SK-N-SH (cell line): Measurements from ENCODE around the gene POLD2.

Source experiments
- CTCF ChIP-seq: fragments of 200-600 bp; sonication (generic); IDR thresholded peaks from 2 replicates; pipeline ENCODE4 v1.6.1; 2017; ENCODE audit warnings: antibody characterized with exemption, mild to moderate bottlenecking, moderate library complexity
- EP300 ChIP-seq, 2 experiments: IDR thresholded peaks; 2 replicates each; pipeline versions ENCODE4 v1.4.0 to v1.6.1; 2012; ENCODE audit warnings: borderline replicate concordance in 1 of 2, low read depth in 1 of 2, low read length in 1 of 2
- EZH2phosphoT487 ChIP-seq: fragments of 200-600 bp; sonication (generic); IDR thresholded peaks from 2 replicates; pipeline ENCODE4 v1.6.1; 2017; ENCODE audit warnings: low read depth, mixed run types, mild to moderate bottlenecking, antibody characterized with exemption, moderate library complexity, borderline replicate concordance
- IRF3 ChIP-seq: fragments of 150-350 bp; IDR thresholded peaks from 2 replicates; pipeline ENCODE4 v1.6.1; 2016; ENCODE audit warnings: mild to moderate bottlenecking, low read depth, low read length
- RAD21 ChIP-seq: IDR thresholded peaks from 2 replicates; pipeline ENCODE4 v1.6.1; 2012; ENCODE audit warnings: mild to moderate bottlenecking, low read length

- TF ChIP-seq IRF3 (no peak), EP300 (IDR thresholded peaks at IDR 0.05; ENCODE audit: borderline replicate concordance in 1 of 2, low read depth in 1 of 2, low read length in 1 of 2) (no peak), CTCF (no peak), EZH2phosphoT487 (no peak), RAD21 (no peak)
Observed at GRCh38 chr7:44162785-44163395, 39.5 kb upstream of the POLD2 start.
